Measurements from ENCODE around the gene METRNL. TPM values are rescaled to one million over a fixed set of nuclear protein-coding genes. Genes with fewer than 3 reads are reported as not detected.

METRNL gene
- total RNA-seq, 2 experiments from 2014 or later: 23.3 to 24.1 TPM

- no peak overlapping the region for H3K4me3 Mint-ChIP-seq
- no peak overlapping the region for H3K27ac Mint-ChIP-seq
- TF ChIP-seq CTCF (IDR thresholded peaks at IDR 0.05): no peak
- intact Hi-C loops (cut with micrococcal nuclease): no loop called here
- no peak for ATAC-seq
- H3K4me1 Mint-ChIP-seq (ENCODE audit: low read depth): peaks cover 30% of the 10 kb centered on the region
- peaks cover 3% of the 10 kb centered on the region for H3K27me3 Mint-ChIP-seq
- POLR2A ChIA-PET: interaction anchor here (1.0 kb wide), 1 partner anchor 94 kb away, joined by 3 read pairs; no protein-coding TSS in a partner anchor
- no peaks in the 10 kb centered on the region for H3K9me3 Mint-ChIP-seq
- no peak for DNase-seq
- H3K36me3 Mint-ChIP-seq (ENCODE audit: low read depth): peaks cover 9% of the 10 kb centered on the region
- CTCF ChIA-PET: no interaction called here
These were observed 7.7 kb downstream of the METRNL start for GRCh38 chr17:83086907-83087787.

- no peak overlapping the region for H3K27ac Mint-ChIP-seq
- no peaks in the 10 kb centered on the region for H3K9me3 Mint-ChIP-seq
- peaks cover 23% of the 10 kb centered on the region for H3K4me1 Mint-ChIP-seq (ENCODE audit: low read depth)
- DNase-seq: no peak
- H3K36me3 Mint-ChIP-seq (ENCODE audit: low read depth): peaks cover 6% of the 10 kb centered on the region
- H3K4me3 Mint-ChIP-seq: no peak overlapping the region
- ChIA-PET POLR2A (interaction anchor here (1.0 kb wide), 1 partner anchor 93 kb away, joined by 3 read pairs; no protein-coding TSS in a partner anchor), CTCF (no interaction called here)
- no peaks in the 10 kb centered on the region for H3K27me3 Mint-ChIP-seq
- intact Hi-C loops (cut with micrococcal nuclease): no loop called here
- no peak for TF ChIP-seq CTCF (IDR thresholded peaks at IDR 0.05)
- no peak for ATAC-seq
These were observed 8.5 kb downstream of the METRNL start for GRCh38 chr17:83087788-83088360.

GRCh38 chr17:83088451-83088850 is 9.0 kb downstream of the METRNL start:
- Mint-ChIP-seq H3K4me3 (no peak overlapping the region), H3K27ac (no peak overlapping the region), H3K36me3 (ENCODE audit: low read depth) (peaks cover 6% of the 10 kb centered on the region), H3K9me3 (no peaks in the 10 kb centered on the region), H3K27me3 (no peaks in the 10 kb centered on the region), H3K4me1 (ENCODE audit: low read depth) (peaks cover 17% of the 10 kb centered on the region)
- ATAC-seq: no peak
- DNase-seq: no peak
- no peak for TF ChIP-seq CTCF (IDR thresholded peaks at IDR 0.05)
- CTCF ChIA-PET: no interaction called here
- intact Hi-C loops (cut with micrococcal nuclease): no loop called here
- POLR2A ChIA-PET: interaction anchor here (1.0 kb wide), 1 partner anchor 93 kb away, joined by 3 read pairs; no protein-coding TSS in a partner anchor

- Mint-ChIP-seq H3K4me3 (no peak overlapping the region), H3K9me3 (no peaks in the 10 kb centered on the region), H3K36me3 (ENCODE audit: low read depth) (peaks cover 8% of the 10 kb centered on the region), H3K27me3 (no peaks in the 10 kb centered on the region), H3K4me1 (ENCODE audit: low read depth) (peaks cover 13% of the 10 kb centered on the region), H3K27ac (no peak overlapping the region)
- CTCF ChIA-PET: no interaction called here
- no peak for ATAC-seq
- POLR2A ChIA-PET: no interaction called here
- no peak for DNase-seq
- intact Hi-C loops (cut with micrococcal nuclease): no loop called here
- no peak for TF ChIP-seq CTCF (IDR thresholded peaks at IDR 0.05)
These were observed 9.5 kb downstream of the METRNL start for GRCh38 chr17:83088909-83089308.

Measured in activated CD8-positive, alpha-beta T cell treated with anti-CD3 and anti-CD28 coated beads for 36 hours (primary cell).